Kidney epithelial cell (primary cell): Measurements from ENCODE around the gene PHF2. TPM values are rescaled to one million over a fixed set of nuclear protein-coding genes. Genes with fewer than 3 reads are reported as not detected.

Experiments
- DNase-seq: peaks from one replicate; pipeline ENCODE4 v3.0.0-alpha.2; 2010; ENCODE audit warnings: low read depth
- H3K27me3 ChIP-seq: 2 replicates; pipeline ENCODE4 v1.6.0; 2011; ENCODE audit warnings: low read length; ENCODE audit not compliant: control insufficient read depth, insufficient read depth
- H3K36me3 ChIP-seq: 2 replicates; pipeline ENCODE4 v1.5.1; 2011; ENCODE audit warnings: low read length; ENCODE audit not compliant: control insufficient read depth, insufficient read depth
- H3K4me3 ChIP-seq: 2 replicates; pipeline ENCODE4 v1.5.1; 2011; ENCODE audit warnings: low read depth, mild to moderate bottlenecking, control low read depth, low read length
- CTCF ChIP-seq: IDR thresholded peaks from 2 replicates; pipeline ENCODE4 v1.5.1; 2011; ENCODE audit warnings: mild to moderate bottlenecking, moderate library complexity, low read length, control low read depth, inconsistent platforms; ENCODE audit not compliant: insufficient read depth, poor library complexity, severe bottlenecking
- total RNA-seq: library from RNA; depleted of rRNA; stranded (reverse); fragments of >200 nt; gene quantifications from 2 replicates; pipeline ENCODE4 v1.2.3, GENCODE V29; 2015

The PHF2 gene
- total RNA-seq, 1 donor from 2014 or later, result 20.4 TPM

- no peaks in the 10 kb centered on the region for H3K27me3 ChIP-seq
- no peak for TF ChIP-seq CTCF
- H3K4me3 ChIP-seq, result no peak overlapping the region
- no peaks in the 10 kb centered on the region for H3K36me3 ChIP-seq
- no peak for DNase-seq
Observed at GRCh38 chr9:93640027-93640426, 63.6 kb downstream of the PHF2 start.

GRCh38 chr9:93642961-93643360 is 66.6 kb downstream of the PHF2 start:
- no peak for DNase-seq
- TF ChIP-seq CTCF, result no peak
- H3K36me3 ChIP-seq, result no peaks in the 10 kb centered on the region
- H3K27me3 ChIP-seq, result no peaks in the 10 kb centered on the region
- no peak overlapping the region for H3K4me3 ChIP-seq

GRCh38 chr9:93644397-93645088 is 68.2 kb downstream of the PHF2 start:
- H3K4me3 ChIP-seq, result no peak overlapping the region
- H3K36me3 ChIP-seq, result peaks cover 3% of the 10 kb centered on the region
- H3K27me3 ChIP-seq, result no peaks in the 10 kb centered on the region
- DNase-seq, result no peak
- no peak for TF ChIP-seq CTCF

- Histone ChIP-seq H3K4me3 (no peak overlapping the region), H3K27me3 (no peaks in the 10 kb centered on the region), H3K36me3 (peaks cover 7% of the 10 kb centered on the region)
- TF ChIP-seq CTCF, result no peak
- DNase-seq, result no peak
Observed at GRCh38 chr9:93645149-93645889, 68.9 kb downstream of the PHF2 start.

GRCh38 chr9:93645921-93646639 is 69.7 kb downstream of the PHF2 start:
- DNase-seq, result no peak

More at GRCh38 chr9:93645921-93646639, 69.7 kb downstream of the PHF2 start:
- no peak for TF ChIP-seq CTCF
- no peak overlapping the region for H3K4me3 ChIP-seq
- no peaks in the 10 kb centered on the region for H3K27me3 ChIP-seq
- peaks cover 10% of the 10 kb centered on the region for H3K36me3 ChIP-seq
